ENCODE measurements around the gene TRIM44.

- TF ChIP-seq CTCF (IDR thresholded peaks at IDR 0.05; ENCODE audit: extremely low read depth in 1 of 2, insufficient read depth in 1 of 2, low read depth in 1 of 2, low read length in 2 of 2) (no peak), EZH2 (IDR thresholded peaks at IDR 0.05; ENCODE audit: borderline replicate concordance, low read depth, low read length, severe bottlenecking) (no peak), POLR2AphosphoS5 (IDR thresholded peaks at IDR 0.05; ENCODE audit: insufficient read depth, low read depth, low read length) (no peak), POLR2A (IDR thresholded peaks at IDR 0.05; ENCODE audit: low read depth, low read length) (no peak)
Observed at GRCh38 chr11:35764417-35764816, 101.8 kb downstream of the TRIM44 start.
